Activated CD8-positive, alpha-beta memory T cell treated with anti-CD3 and anti-CD28 coated beads for 4 hours (primary cell): Measurements from ENCODE around the gene CYP4A11.
"Not testable (repeated sequence)": the region's sequence is repeated elsewhere in the genome, so short reads cannot be mapped to it uniquely, and the experiment has no call there.

Experiments
- DNase-seq, 2 donors: peaks; one replicate each; pipeline ENCODE4 v3.0.0-alpha.2; 2020; ENCODE audit warnings: low read depth in 2 of 2

The CYP4A11 gene

GRCh38 chr1:46941135-46941694 is at the start of gene CYP4A11:
TSS of gene CYP4A11 (minus strand) at chr1:46941476. CDS start at chr1:46941433, 43 bp downstream.
- no peak for DNase-seq

- not testable (repeated sequence) for DNase-seq
Observed at GRCh38 chr1:46990541-46990940, 49.3 kb upstream of the CYP4A11 start.

- no peak for DNase-seq
Observed at GRCh38 chr1:46983830-46984586, 42.7 kb upstream of the CYP4A11 start.

GRCh38 chr1:46983166-46983829 is 42.0 kb upstream of the CYP4A11 start:
- DNase-seq = no peak

GRCh38 chr1:46969014-46969619 is 27.8 kb upstream of the CYP4A11 start:
- no peak for DNase-seq

- not testable (repeated sequence) for DNase-seq
Observed at GRCh38 chr1:46962272-46962671, 21.0 kb upstream of the CYP4A11 start.

- no peak for DNase-seq
Observed at GRCh38 chr1:46961066-46961758, 19.9 kb upstream of the CYP4A11 start.

- no peak for DNase-seq
Observed at GRCh38 chr1:46960250-46960649, 19.0 kb upstream of the CYP4A11 start.

GRCh38 chr1:46955116-46955515 is 13.8 kb upstream of the CYP4A11 start:
- DNase-seq = not testable (repeated sequence)

- not testable (repeated sequence) for DNase-seq
Observed at GRCh38 chr1:46953847-46954246, 12.6 kb upstream of the CYP4A11 start.

- DNase-seq = not testable (repeated sequence)
Observed at GRCh38 chr1:46949417-46949666, 8.1 kb upstream of the CYP4A11 start.

- DNase-seq = no peak
Observed at GRCh38 chr1:46948629-46949416, 7.5 kb upstream of the CYP4A11 start.

GRCh38 chr1:46947706-46948105 is 6.4 kb upstream of the CYP4A11 start:
- not testable (repeated sequence) for DNase-seq

GRCh38 chr1:46942086-46942485 is 810 bp upstream of the CYP4A11 start:
- no peak for DNase-seq

GRCh38 chr1:46940307-46940706 is 969 bp downstream of the CYP4A11 start:
- DNase-seq = no peak

GRCh38 chr1:46937270-46937669 is 4.0 kb downstream of the CYP4A11 start:
- DNase-seq = no peak

GRCh38 chr1:46936788-46937187 is 4.5 kb downstream of the CYP4A11 start:
- no peak for DNase-seq

- not testable (repeated sequence) for DNase-seq
Observed at GRCh38 chr1:46934852-46935251, 6.4 kb downstream of the CYP4A11 start.

- DNase-seq = not testable (repeated sequence)
Observed at GRCh38 chr1:46932020-46932419, 9.3 kb downstream of the CYP4A11 start.

- no peak for DNase-seq
Observed at GRCh38 chr1:46931151-46931550, 10.1 kb downstream of the CYP4A11 start.

GRCh38 chr1:46927249-46927835 is 13.9 kb downstream of the CYP4A11 start:
- no peak for DNase-seq
